Osteocyte (in vitro differentiated cells): ENCODE measurements around the gene B4GALNT3. TPM values are rescaled to one million over a fixed set of nuclear protein-coding genes. Genes with fewer than 3 reads are reported as not detected.

ENCODE experiments used
- DNase-seq: peaks from one replicate; pipeline ENCODE4 v3.0.0; 2021; ENCODE audit warnings: mixed read lengths; ENCODE audit not compliant: unreplicated experiment; ENCODE audit errors: extremely low spot score
- H3K27ac Mint-ChIP-seq: one replicate; pipeline ENCODE4 v1.8.0; 2021; ENCODE audit warnings: mild to moderate bottlenecking, mixed read lengths; ENCODE audit not compliant: unreplicated experiment
- H3K27me3 Mint-ChIP-seq: one replicate; pipeline ENCODE4 v1.8.0; 2021; ENCODE audit warnings: mixed read lengths; ENCODE audit not compliant: unreplicated experiment
- H3K36me3 Mint-ChIP-seq: one replicate; pipeline ENCODE4 v1.8.0; 2021; ENCODE audit warnings: mixed read lengths; ENCODE audit not compliant: unreplicated experiment
- H3K4me1 Mint-ChIP-seq: one replicate; pipeline ENCODE4 v1.8.0; 2021; ENCODE audit warnings: mixed read lengths; ENCODE audit not compliant: unreplicated experiment
- H3K4me3 Mint-ChIP-seq: one replicate; pipeline ENCODE4 v1.8.0; 2021; ENCODE audit warnings: mild to moderate bottlenecking, moderate library complexity, mixed read lengths; ENCODE audit not compliant: unreplicated experiment
- H3K9me3 Mint-ChIP-seq: one replicate; pipeline ENCODE4 v1.8.0; 2021; ENCODE audit warnings: mixed read lengths; ENCODE audit not compliant: unreplicated experiment
- total RNA-seq: library from RNA; stranded (reverse); gene quantifications from 2 replicates; pipeline ENCODE4 v1.2.1, GENCODE V29; 2021
- TF ChIP-seq, protein P1 (sequence below): fragments of 200-600 bp; sonication (generic); IDR thresholded peaks from 2 replicates; pipeline ENCODE4 v1.5.0; 2021; ENCODE audit warnings: antibody characterized with exemption, mild to moderate bottlenecking, moderate library complexity

B4GALNT3 gene
- total RNA-seq, 1 donor from 2014 or later, result 0.27 TPM

DNA sequence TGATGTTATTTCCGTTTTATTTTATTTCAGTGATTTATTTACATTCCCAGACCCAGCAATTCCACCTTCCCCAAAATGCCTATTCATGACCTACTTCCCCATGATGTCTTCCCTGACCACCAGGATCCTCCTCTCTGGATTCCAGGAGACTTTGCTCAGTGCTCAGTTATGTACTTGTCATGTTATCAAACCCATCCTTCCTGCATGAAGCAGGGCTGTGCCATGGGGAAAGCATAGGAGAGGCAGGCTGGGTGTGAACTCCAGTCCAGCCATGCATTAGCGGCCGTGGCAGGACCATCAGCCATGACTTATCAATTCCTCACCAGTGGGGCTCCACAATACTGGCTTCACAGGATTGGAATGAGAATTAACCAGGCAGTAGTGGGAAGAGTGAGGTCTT, 57.8 kb downstream of the B4GALNT3 start:
- Mint-ChIP-seq H3K27me3 (peaks cover 33% of the 10 kb centered on the region), H3K27ac (no peak overlapping the region), H3K36me3 (no peaks in the 10 kb centered on the region), H3K4me3 (no peak overlapping the region), H3K9me3 (no peaks in the 10 kb centered on the region), H3K4me1 (no peaks in the 10 kb centered on the region)
- no peak for DNase-seq
- TF ChIP-seq, protein P1, sequence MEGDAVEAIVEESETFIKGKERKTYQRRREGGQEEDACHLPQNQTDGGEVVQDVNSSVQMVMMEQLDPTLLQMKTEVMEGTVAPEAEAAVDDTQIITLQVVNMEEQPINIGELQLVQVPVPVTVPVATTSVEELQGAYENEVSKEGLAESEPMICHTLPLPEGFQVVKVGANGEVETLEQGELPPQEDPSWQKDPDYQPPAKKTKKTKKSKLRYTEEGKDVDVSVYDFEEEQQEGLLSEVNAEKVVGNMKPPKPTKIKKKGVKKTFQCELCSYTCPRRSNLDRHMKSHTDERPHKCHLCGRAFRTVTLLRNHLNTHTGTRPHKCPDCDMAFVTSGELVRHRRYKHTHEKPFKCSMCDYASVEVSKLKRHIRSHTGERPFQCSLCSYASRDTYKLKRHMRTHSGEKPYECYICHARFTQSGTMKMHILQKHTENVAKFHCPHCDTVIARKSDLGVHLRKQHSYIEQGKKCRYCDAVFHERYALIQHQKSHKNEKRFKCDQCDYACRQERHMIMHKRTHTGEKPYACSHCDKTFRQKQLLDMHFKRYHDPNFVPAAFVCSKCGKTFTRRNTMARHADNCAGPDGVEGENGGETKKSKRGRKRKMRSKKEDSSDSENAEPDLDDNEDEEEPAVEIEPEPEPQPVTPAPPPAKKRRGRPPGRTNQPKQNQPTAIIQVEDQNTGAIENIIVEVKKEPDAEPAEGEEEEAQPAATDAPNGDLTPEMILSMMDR, result no peak

DNA sequence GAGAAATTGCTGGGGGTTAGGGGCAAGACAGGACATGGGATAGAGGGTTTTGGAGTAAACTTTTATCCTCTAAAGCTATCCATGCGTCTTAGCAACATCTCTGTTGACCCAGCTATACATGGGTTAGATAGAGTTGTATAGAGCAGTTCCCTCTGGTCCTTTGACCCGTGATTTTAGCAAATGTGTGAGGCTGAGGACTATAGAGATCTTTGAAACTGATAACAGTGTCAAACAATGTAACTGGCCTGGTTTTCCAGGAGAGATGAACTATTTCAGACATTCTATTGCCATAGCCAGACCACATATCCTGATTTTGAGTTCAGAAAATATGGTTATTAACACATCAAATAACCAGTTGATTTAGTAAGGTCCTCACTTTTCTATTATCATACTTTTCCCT, 60.4 kb downstream of the B4GALNT3 start:
- H3K9me3 Mint-ChIP-seq, result no peaks in the 10 kb centered on the region
- H3K4me3 Mint-ChIP-seq, result no peak overlapping the region
- H3K27me3 Mint-ChIP-seq, result peaks cover 33% of the 10 kb centered on the region
- H3K27ac Mint-ChIP-seq, result no peak overlapping the region
- no peaks in the 10 kb centered on the region for H3K36me3 Mint-ChIP-seq
- no peaks in the 10 kb centered on the region for H3K4me1 Mint-ChIP-seq
- TF ChIP-seq, protein P1, result no peak
- no peak for DNase-seq

DNA sequence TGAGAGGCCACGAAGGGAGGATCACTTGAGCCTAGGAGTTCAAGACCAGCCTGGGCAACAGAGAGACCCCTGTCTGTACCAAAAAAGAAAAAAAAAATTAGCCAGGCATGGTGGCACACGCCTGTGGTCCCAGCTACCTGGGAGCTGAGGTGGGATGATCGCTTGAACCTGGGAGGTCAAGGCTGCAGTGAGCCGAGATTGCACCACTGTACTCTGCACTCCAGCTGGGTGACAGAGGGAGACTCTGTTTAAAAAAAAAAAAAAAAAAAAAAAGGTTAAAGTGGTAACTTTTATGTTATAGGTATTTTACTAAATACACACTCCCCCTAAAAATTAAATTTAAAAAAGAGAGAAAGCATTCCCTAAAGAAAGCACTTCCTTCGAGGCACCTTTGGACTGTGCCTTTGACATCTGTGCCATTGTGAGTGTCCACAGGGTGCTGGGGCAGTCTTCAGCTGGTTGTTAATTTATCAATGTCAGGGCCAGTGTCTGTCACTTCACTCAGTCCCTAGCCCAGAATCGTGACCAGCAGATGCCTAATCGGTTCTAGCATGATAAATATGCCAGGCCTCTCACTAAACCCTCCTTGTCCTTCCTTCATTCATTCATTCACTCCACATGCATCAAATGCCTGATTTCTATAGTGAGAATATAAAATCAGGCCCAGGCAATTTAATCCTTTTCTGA, 63.1 kb downstream of the B4GALNT3 start:
- Mint-ChIP-seq H3K4me3 (no peak overlapping the region), H3K36me3 (no peaks in the 10 kb centered on the region), H3K9me3 (no peaks in the 10 kb centered on the region), H3K27me3 (peaks cover 42% of the 10 kb centered on the region), H3K27ac (no peak overlapping the region), H3K4me1 (no peaks in the 10 kb centered on the region)
- TF ChIP-seq, protein P1, result no peak
- no peak for DNase-seq

DNA sequence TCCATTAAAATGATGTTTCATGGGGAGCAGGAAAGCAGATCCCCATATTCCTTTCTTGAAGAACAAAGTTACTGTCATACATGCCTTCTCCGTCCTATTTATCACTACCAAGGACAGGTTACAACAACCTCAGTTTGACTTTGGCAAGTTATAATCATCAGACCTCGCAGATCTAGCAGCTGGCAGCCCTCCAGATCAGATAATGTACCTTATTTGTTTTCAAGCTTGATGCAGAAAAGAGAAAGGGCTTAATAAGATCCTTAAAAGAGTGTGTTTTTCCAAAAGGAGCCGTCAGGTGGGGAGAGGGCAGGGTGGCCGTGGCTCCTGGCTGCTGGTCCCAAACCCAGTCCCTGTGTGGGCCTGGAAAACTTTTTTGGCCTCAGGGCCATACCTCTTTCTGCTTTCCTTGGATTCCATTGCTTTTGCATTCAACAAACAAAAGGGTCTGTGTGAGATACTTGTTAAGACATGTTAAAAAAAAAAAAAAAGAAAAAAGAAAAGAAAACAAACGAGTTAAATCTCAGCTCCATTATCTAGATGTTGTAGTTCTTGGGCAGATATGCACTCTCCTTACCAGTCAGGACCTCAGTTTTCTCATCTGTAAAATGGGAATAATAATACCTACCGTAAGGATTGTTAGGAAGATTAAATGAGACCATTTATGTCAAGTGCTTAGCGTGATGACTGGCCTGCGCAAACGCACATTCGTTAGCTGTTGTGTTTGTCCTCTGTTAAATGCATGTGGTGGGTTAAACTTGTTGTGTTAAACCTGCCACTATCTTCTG, 64.6 kb downstream of the B4GALNT3 start:
- no peak overlapping the region for H3K27ac Mint-ChIP-seq

DNA sequence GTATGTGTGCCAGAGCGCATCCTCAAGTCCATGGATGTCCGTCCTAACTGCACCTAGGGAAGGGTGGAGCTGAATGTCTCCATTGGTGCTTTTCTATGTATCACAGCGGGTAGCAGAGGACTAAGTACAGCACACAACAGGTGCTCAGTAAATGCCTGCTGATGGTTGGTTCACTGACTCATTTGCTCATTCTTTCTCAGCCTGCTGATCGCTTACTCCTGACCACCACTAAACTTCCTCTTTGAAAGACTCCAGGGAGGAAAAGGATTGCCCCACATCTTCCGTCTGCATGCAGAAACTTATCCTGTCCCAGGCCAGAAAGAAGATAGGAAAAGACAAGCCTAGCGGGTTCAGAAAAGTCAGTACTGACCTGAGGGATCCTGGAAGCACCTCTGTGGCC, 66.3 kb downstream of the B4GALNT3 start:
- no peaks in the 10 kb centered on the region for H3K36me3 Mint-ChIP-seq
- no peak overlapping the region for H3K4me3 Mint-ChIP-seq
- no peaks in the 10 kb centered on the region for H3K4me1 Mint-ChIP-seq
- H3K27ac Mint-ChIP-seq, result no peak overlapping the region
- TF ChIP-seq, protein P1, result no peak
- peaks cover 19% of the 10 kb centered on the region for H3K27me3 Mint-ChIP-seq
- no peak for DNase-seq
- H3K9me3 Mint-ChIP-seq, result peaks cover 5% of the 10 kb centered on the region

More for the DNA sequence above, 64.6 kb downstream of the B4GALNT3 start:
- TF ChIP-seq, protein P1, result no peak
- Mint-ChIP-seq H3K36me3 (no peaks in the 10 kb centered on the region), H3K9me3 (peaks cover 5% of the 10 kb centered on the region), H3K27me3 (peaks cover 36% of the 10 kb centered on the region), H3K4me3 (no peak overlapping the region), H3K4me1 (no peaks in the 10 kb centered on the region)
- DNase-seq, result no peak
